HEK293 (cell line): Measurements from ENCODE around the gene CEP63.
"Not testable (repeated sequence)": the region's sequence is repeated elsewhere in the genome, so short reads cannot be mapped to it uniquely, and the experiment has no call there.

ENCODE experiments used
- CTCF ChIA-PET: fragments of 350-600 bp; formaldehyde crosslinking; extraction: SDS; loops from one replicate; lab custom pipeline; 2021; ENCODE audit warnings: antibody characterized with exemption; lab: Yijun Ruan, JAX
- POLR2A ChIA-PET: fragments of 300-600 bp; formaldehyde crosslinking; extraction: SDS; loops from one replicate; lab custom pipeline; 2020; ENCODE audit warnings: antibody characterized with exemption, inconsistent platforms; lab: Yijun Ruan, JAX
- H3K27ac ChIP-seq: fragments of 200-500 bp; sonication (Bioruptor generic); 2 replicates; pipeline ENCODE4 v1.5.1; 2014; ENCODE audit warnings: low read depth, low read length, control low read depth, inconsistent platforms; ENCODE audit errors: extremely low read depth
- H3K36me3 ChIP-seq, 2 experiments: fragments of 200-500 bp in 1 of 2; sonication (Bioruptor generic) in 1 of 2; 1 replicate in 1 of 2; 2 replicates in 1 of 2; pipeline ENCODE4 v1.5.1; 2014 to 2017; ENCODE audit warnings: inconsistent platforms in 2 of 2, low read length in 2 of 2; ENCODE audit not compliant: control insufficient read depth in 2 of 2, insufficient read depth in 1 of 2
- H3K4me1 ChIP-seq: fragments of 200-500 bp; sonication (Bioruptor generic); 2 replicates; pipeline ENCODE4 v1.5.1; 2014; ENCODE audit warnings: mild to moderate bottlenecking, low read length, inconsistent platforms; ENCODE audit not compliant: control insufficient read depth, insufficient read depth
- H3K4me3 ChIP-seq: 2 replicates; pipeline ENCODE4 v1.5.1; 2011; ENCODE audit warnings: low read depth, mild to moderate bottlenecking, control low read depth, low read length, moderate library complexity
- H3K9me3 ChIP-seq: fragments of 200-500 bp; sonication (Bioruptor generic); 2 replicates; pipeline ENCODE4 v1.5.1; 2014; ENCODE audit warnings: low read depth, low read length, inconsistent platforms; ENCODE audit not compliant: control insufficient read depth, insufficient read depth
- ELK4 ChIP-seq: IDR thresholded peaks from 2 replicates; pipeline ENCODE4 v1.6.1; 2011; ENCODE audit warnings: mild to moderate bottlenecking, low read depth, low read length, borderline replicate concordance
- KLF8 ChIP-seq: fragments of 450-650 bp; formaldehyde crosslinking; IDR thresholded peaks from 2 replicates; pipeline ENCODE4 v1.5.1; 2016; ENCODE audit warnings: missing biosample characterization, missing genetic modification characterization
- PRDM4 ChIP-seq: fragments of 450-650 bp; formaldehyde crosslinking; IDR thresholded peaks from 2 replicates; pipeline ENCODE4 v1.5.1; 2017; ENCODE audit warnings: missing biosample characterization, missing genetic modification characterization
- SCRT1 ChIP-seq: fragments of 450-650 bp; formaldehyde crosslinking; IDR thresholded peaks from 2 replicates; pipeline ENCODE4 v1.5.1; 2016; ENCODE audit warnings: missing biosample characterization, missing genetic modification characterization, borderline replicate concordance
- SCRT2 ChIP-seq: fragments of 450-650 bp; formaldehyde crosslinking; IDR thresholded peaks from 2 replicates; pipeline ENCODE4 v1.5.1; 2016; ENCODE audit warnings: missing biosample characterization, missing genetic modification characterization
- ZBTB7A ChIP-seq: fragments of 450-650 bp; formaldehyde crosslinking; IDR thresholded peaks from 2 replicates; pipeline ENCODE4 v1.5.1; 2016; ENCODE audit warnings: low read depth, missing biosample characterization, missing genetic modification characterization
- ZNF362 ChIP-seq: fragments of 450-650 bp; formaldehyde crosslinking; IDR thresholded peaks from 2 replicates; pipeline ENCODE4 v1.5.1; 2016; ENCODE audit warnings: missing biosample characterization, missing genetic modification characterization
- ZNF398 ChIP-seq: fragments of 450-650 bp; formaldehyde crosslinking; IDR thresholded peaks from 2 replicates; pipeline ENCODE4 v1.5.1; 2017; ENCODE audit warnings: missing biosample characterization, missing genetic modification characterization
- ZNF416 ChIP-seq: fragments of 450-650 bp; formaldehyde crosslinking; IDR thresholded peaks from 2 replicates; pipeline ENCODE4 v1.5.1; 2016; ENCODE audit warnings: missing biosample characterization, missing genetic modification characterization
- ZNF558 ChIP-seq: fragments of 450-650 bp; formaldehyde crosslinking; IDR thresholded peaks from 2 replicates; pipeline ENCODE4 v1.5.1; 2016; ENCODE audit warnings: missing biosample characterization, missing genetic modification characterization
- ZNF600 ChIP-seq: fragments of 450-650 bp; formaldehyde crosslinking; IDR thresholded peaks from 2 replicates; pipeline ENCODE4 v1.5.1; 2016; ENCODE audit warnings: missing biosample characterization, missing genetic modification characterization
- ZNF701 ChIP-seq: fragments of 450-650 bp; formaldehyde crosslinking; IDR thresholded peaks from 2 replicates; pipeline ENCODE4 v1.5.1; 2016; ENCODE audit warnings: missing biosample characterization, missing genetic modification characterization
- ZNF704 ChIP-seq: fragments of 450-650 bp; formaldehyde crosslinking; IDR thresholded peaks from 2 replicates; pipeline ENCODE4 v1.5.1; 2016; ENCODE audit warnings: missing biosample characterization, missing genetic modification characterization
- ZNF843 ChIP-seq: fragments of 450-650 bp; formaldehyde crosslinking; IDR thresholded peaks from 2 replicates; pipeline ENCODE4 v1.5.1; 2016; ENCODE audit warnings: missing biosample characterization, missing genetic modification characterization
- ZSCAN16 ChIP-seq: fragments of 450-650 bp; formaldehyde crosslinking; IDR thresholded peaks from 2 replicates; pipeline ENCODE4 v1.5.1; 2016; ENCODE audit warnings: missing biosample characterization, missing genetic modification characterization

The CEP63 gene

GRCh38 chr3:134543113-134543512, 57.3 kb downstream of the CEP63 start:
- ChIA-PET POLR2A (no interaction called here), CTCF (no interaction called here)
- Histone ChIP-seq H3K9me3 (no peaks in the 10 kb centered on the region), H3K27ac (no peak overlapping the region), H3K4me3 (no peak overlapping the region), H3K4me1 (no peaks in the 10 kb centered on the region), H3K36me3 (peaks cover 5 to 17% of the 10 kb centered on the region in 2 experiments; a peak in 2 of 3 replicates)
- TF ChIP-seq ZSCAN16 (tag by site-specific recombination) (no peak), PRDM4 (no peak)

- Histone ChIP-seq H3K36me3 (peaks cover 5 to 23% of the 10 kb centered on the region in 2 experiments; a peak in 2 of 3 replicates), H3K27ac (no peak overlapping the region), H3K4me3 (no peak overlapping the region), H3K9me3 (no peaks in the 10 kb centered on the region), H3K4me1 (no peaks in the 10 kb centered on the region)
- no peak for TF ChIP-seq ZNF704
- TF ChIP-seq ZNF398: no peak
- no peak for TF ChIP-seq KLF8 (tag by site-specific recombination)
- CTCF ChIA-PET: no interaction called here
- POLR2A ChIA-PET: no interaction called here
These were observed 58.5 kb downstream of the CEP63 start for GRCh38 chr3:134544316-134544715.

DNA sequence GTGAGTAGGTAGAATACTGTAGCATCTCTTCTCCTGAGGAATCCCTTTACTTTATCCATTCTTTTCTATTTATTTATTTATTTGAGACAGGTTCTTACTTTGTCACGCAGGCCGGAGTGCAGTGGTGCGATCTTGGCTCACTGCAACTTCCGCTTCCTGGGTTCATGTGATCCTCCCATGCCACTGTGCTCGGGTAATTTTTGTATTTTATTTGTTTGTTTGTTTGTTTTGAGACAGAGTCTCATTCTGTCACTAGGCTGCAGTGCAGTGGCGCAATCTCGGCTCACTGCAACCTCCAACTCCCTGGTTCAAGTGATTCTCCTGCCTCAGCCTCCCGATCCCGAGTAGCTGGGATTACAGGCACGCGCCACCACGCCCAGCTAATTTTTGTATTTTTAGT, 58.9 kb downstream of the CEP63 start:
- CTCF ChIA-PET: interaction anchor here (0.8 kb wide), 1 partner anchor 208 kb away, joined by 4 read pairs; no protein-coding TSS in a partner anchor
- H3K9me3 ChIP-seq, H3K4me1 ChIP-seq, H3K27ac ChIP-seq, H3K4me3 ChIP-seq, POLR2A ChIA-PET: not testable (repeated sequence)
- H3K36me3 ChIP-seq: peaks cover 5 to 27% of the 10 kb centered on the region in 2 experiments; a peak in 2 of 3 replicates

DNA sequence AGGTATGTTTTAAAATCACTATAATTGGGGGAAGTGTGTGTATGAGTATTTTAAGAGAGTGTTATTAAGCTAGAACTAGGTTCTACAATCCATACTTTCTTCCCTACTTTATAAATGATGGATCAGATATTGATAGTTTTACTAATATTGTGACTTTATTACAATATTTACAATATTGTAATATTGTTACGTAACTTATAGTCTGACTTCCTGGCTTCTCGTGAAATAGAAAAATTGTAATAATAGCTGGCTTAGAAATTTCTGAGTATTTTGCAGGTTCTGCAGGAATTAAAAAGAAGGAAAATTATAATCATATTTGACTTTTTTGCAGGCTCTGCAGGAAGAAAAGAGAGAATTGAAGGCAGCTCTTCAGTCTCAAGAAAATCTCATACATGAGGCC, 60.0 kb downstream of the CEP63 start:
- ChIA-PET POLR2A (no interaction called here), CTCF (interaction anchor here (0.6 to 0.8 kb wide), 2 partner anchors 207 to 620 kb away, joined by 3 to 4 read pairs; no protein-coding TSS in a partner anchor)
- TF ChIP-seq ELK4: no peak
- Histone ChIP-seq H3K9me3 (no peaks in the 10 kb centered on the region), H3K36me3 (peaks cover 5 to 34% of the 10 kb centered on the region in 2 experiments; a peak in 2 of 3 replicates), H3K27ac (no peak overlapping the region), H3K4me3 (no peak overlapping the region), H3K4me1 (no peaks in the 10 kb centered on the region)

GRCh38 chr3:134552784-134553183, 66.9 kb downstream of the CEP63 start:
- Histone ChIP-seq H3K4me3 (no peak overlapping the region), H3K9me3 (no peaks in the 10 kb centered on the region), H3K27ac (no peak overlapping the region), H3K4me1 (no peaks in the 10 kb centered on the region), H3K36me3 (peaks cover 0 to 39% of the 10 kb centered on the region in 2 experiments; a peak in 2 of 3 replicates)
- ChIA-PET POLR2A (no interaction called here), CTCF (no interaction called here)
- no peak for TF ChIP-seq ZNF843 (tag by site-specific recombination)
- TF ChIP-seq ZNF558 (tag by site-specific recombination): no peak
- no peak for TF ChIP-seq ZBTB7A
- TF ChIP-seq SCRT2 (tag by site-specific recombination): no peak
- no peak for TF ChIP-seq ZNF600 (tag by site-specific recombination)
- TF ChIP-seq ZNF701 (tag by site-specific recombination): no peak
- TF ChIP-seq SCRT1: no peak
- TF ChIP-seq ZNF416 (tag by site-specific recombination): no peak
- no peak for TF ChIP-seq ZNF362 (tag by site-specific recombination)
- TF ChIP-seq ZNF704: no peak
